Activated T-cell treated with anti-CD3 and anti-CD28 coated beads, Interleukin-2, amount 50 U/mL, for 1 hour (primary cell): ENCODE measurements around the gene ARHGAP1.
"Not testable (repeated sequence)": the region's sequence is repeated elsewhere in the genome, so short reads cannot be mapped to it uniquely, and the experiment has no call there.

Experiments
- DNase-seq: peaks from one replicate; pipeline ENCODE4 v3.0.0-alpha.2; 2020

ARHGAP1 gene

DNA sequence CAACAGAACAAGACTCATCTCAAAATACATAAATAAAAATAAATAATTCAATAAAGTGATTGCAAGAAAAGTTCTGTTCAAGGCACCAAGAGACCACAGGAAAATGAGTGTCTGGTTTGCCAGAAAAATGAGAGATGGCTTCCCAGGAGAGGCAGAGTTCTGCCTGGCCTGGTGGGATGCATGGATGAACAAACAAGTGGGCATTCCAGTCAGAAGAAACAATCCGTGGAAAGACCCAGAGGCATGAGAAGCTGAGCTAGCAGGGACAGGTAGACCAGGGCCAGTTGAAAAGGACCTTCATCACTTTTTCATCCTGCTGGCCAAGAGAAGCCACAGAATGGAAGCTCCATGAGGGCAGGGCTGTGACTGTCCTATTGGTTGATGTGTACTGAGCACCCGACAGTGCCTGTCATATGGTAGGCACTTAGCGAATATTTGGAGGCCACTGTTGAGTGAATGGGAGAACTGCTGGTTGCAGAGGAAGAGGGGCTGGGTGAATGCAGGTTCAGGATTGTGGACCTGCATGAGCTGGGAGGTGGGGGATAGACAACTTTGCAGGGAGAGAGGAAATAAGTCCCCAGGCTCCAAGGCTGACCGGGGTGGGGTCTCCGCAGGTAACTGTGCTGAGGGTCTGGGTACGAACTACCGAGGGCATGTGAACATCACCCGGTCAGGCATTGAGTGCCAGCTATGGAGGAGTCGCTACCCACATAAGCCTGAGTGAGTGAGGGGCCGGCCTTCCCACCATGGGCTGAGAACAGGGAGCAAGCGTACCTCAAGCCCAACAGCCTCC lies 22.3 kb upstream of the ARHGAP1 start:
- no peak for DNase-seq

DNA sequence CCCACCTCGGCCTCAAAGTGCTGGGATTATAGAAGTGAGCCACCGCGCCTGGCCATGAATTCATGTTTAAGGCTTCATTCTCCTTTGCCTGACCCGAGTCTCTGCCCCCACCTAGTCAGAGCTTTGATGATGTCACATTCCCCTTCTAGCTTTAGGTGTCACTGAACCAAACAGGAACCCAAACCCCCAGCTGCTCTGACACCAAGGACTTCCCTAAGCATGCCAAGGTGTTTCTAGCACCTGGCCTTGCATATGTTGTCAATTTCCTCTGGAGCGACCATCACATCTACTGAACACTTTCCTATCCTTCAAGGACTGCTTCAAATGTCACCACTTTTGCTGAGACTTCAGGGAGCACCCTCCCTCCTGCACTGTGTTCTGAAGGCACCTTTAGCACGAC lies 20.9 kb upstream of the ARHGAP1 start:
- DNase-seq, result no peak

DNA sequence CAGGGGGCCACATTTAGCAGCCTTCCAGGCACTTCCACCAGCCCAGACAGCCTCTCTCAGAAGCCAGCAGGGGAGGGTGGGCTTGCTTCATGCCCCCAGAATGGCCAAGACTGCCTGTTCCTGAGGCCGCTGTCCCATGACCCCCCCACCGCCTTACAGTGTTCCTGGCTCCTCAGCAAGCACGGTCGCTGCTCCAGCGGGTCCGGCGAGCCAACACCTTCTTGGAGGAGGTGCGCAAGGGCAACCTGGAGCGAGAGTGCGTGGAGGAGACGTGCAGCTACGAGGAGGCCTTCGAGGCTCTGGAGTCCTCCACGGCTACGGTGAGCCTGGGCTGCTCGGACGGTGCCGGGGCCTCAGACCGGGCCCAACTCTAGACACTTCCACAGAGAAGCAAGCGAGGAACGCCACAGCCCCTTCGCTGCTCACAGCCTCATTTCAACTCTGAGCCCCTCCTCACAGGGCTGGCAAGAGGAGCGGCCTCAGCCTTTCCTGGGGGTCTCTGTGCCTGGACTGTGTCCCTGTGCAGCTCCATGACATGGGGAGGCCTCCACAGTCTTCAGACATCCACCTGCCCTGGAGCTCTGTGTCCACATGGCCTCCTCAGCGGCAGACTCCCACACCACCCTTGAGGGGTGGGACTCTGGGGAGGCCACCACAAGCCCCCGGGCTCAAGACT lies 19.3 kb upstream of the ARHGAP1 start:
- no peak for DNase-seq

DNA sequence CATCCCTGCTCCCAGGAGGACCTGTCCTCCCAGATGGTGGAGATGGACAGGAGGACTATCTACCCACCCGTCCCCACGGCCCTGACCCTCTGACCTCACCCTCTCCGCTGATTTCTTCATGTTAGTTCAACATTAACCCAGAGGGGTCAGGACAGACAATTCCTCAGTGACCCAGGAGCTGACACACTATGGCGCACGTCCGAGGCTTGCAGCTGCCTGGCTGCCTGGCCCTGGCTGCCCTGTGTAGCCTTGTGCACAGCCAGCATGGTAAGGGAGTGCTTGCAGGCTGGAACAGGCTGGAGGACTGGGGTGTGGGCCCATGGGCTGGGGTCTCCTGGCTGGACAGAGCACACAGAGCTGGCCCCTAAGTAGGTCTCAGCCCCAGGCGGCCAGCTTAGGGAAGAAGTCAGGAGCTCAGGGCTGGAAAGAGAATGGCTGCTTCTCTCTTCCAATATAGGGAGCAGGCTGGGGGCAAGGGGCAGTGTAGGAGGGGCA lies 18.7 kb upstream of the ARHGAP1 start, which contains the start of gene F2:
Gene F2, plus strand, starts transcription at position 166 of the 495 bp plus-strand sequence. Its CDS starts 23 bp downstream, at position 189.
- no peak for DNase-seq

DNA sequence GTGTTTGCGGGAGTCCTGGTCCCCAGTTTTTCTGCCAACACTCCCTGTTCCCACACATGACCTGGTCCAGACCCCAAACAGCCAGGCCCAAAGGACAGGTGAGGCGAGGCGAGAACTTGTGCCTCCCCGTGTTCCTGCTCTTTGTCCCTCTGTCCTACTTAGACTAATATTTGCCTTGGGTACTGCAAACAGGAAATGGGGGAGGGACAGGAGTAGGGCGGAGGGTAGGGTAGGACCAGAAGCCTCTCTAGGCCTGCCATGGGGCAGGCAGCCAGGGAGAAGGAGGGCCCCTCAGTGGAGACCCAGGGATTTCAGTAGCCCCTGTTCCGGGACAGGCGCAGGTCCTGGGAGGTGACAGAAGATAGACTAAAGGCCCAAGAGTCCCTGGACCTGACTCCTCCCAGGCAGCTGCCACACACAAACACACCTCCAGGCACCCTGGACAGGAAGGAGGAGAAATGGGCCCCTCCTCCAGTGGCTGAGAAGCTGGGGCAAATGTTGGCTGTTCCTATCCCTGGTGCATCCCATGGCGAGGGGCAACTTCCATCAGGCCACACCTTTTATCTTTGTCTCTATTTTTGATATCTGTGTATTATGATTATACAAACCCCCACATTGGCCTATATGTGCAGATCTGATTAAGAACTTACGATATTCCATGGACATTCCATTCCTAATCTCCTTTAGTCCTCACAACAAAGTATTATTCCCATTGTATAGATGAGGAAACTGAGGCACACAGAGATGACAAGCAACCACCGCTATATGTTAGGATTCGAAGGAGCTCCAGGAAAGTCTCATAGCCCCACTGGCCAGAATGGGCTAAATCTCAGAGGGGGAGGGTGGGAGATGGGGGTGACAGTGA lies 18.0 kb upstream of the ARHGAP1 start:
- no peak for DNase-seq

DNA sequence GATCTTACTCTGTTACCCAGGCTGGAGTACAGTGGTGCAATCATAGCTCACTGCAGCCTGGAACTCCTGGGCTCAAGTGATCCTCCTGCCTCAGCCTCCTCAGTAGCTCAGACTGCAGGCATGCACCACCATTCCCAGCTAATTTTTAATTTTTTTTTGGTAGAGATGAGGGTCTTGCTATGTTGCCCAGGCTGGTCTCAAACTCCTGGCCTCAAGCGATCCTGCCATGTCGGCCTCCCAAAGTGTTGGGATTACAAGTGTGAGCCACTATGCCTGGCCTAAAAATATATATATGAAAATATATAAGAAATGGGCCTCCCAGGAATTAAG lies 17.4 kb upstream of the ARHGAP1 start:
- DNase-seq, result not testable (repeated sequence)

DNA sequence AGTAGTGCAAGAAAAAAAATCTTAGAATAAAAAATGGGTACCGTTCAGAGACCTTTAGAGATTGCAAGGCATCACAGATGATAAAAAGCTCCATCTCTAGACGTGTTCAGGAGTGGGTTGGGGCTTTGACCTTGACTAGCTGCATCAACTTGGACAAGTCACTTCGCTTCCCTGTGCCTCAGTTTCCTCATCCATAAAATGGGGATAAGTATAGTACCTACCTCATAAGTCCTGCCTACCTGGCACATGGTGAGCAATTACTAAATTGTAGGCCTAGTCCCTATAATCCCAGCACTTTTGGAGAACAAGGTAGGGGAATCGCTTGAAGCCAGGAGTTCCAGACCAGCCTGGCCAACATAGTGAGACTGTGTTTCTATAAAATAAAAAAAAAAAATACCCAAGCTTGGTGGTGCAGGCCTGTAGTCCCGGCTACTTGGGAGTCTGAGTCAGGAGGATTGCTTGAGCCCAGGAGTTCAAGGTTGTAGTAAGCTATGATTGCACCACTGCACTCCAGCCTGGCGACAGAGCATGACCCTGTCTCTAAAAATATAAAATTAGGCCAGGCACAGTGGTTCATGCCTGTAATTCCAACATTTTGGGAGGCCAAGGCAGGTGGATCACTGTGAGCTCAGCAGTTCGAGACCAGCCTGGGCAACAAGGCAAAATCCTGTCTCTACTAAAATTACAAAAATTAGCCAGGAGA lies 12.6 kb upstream of the ARHGAP1 start:
- DNase-seq, result no peak

DNA sequence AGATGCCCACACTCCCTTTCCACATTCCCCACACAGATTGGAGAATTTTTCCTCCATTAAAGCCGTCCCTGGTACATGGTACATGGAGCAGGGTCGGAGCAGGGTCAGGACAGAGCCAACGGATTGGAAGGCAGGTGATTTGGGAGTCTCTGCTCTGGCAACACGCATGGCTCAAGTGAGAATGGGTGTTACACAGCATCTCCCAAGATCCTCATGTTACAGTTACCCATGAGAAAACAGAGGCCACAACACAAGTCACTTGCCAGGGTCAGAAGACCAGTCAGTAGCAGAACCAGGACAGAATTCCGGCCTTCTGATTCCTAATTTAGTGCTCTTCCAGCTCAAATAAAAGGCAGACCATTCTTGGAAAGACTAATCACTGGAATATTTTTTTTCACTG lies 10.9 kb upstream of the ARHGAP1 start:
- no peak for DNase-seq

DNA sequence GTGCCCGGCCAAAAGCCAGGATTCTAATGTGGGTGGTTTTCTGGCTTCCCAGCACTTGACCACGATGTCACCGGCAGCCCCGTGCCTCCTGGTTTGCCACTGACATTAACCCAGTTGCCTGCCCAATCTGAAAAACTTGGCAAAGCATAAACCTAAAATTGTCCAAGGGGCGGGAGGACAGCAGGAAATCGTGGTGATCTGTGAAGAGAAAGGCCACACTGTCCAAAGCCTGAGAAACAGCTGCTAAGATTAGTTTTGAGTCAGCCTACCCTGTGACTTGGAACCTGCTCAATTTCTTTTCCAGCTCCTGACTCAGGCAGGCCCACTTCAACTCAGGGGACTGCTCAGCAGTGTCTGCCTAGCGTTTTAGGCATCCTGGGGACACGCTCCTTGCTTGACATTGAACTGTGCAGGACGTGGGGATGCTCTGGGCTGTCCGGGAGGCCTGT lies 10.4 kb upstream of the ARHGAP1 start:
- DNase-seq, result no peak

DNA sequence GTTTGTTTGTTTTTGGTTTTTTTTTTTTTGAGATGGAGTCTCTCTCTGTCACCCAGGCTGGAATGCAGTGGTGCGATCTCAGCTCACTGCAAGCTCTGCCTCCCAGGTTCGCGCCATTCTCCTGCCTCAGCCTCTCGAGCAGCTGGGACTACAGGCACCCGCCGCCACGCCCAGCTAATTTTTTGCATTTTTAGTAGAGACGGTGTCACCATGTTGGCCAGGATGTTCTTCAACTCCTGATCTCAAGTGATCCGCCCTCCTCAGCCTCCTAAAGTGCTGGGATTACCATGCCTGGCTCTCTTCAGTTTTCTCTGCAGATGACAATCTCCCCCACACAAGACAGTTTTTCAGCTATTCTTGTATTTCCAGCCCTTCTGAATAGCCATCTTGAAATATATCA lies 8.9 kb upstream of the ARHGAP1 start:
- not testable (repeated sequence) for DNase-seq

DNA sequence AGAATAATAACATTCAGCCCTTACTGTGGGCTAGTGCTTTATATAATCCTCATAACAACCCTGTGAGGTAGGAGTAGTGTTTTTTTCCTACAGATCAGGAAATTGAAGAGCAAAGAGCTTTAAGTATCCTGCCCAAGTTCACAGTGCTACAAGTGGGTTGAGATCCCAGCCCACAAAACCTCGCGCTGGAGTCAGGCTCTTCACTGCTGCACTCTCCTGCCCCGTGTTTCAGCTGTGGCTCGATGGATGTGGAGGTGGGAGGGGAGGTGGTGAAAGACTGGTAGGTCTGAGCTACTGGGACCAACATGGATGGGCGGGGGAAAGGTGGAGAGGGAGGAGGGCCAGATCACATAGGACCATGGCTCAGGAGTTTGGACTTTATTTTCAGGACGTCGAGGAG lies 6.5 kb upstream of the ARHGAP1 start:
- no peak for DNase-seq

DNA sequence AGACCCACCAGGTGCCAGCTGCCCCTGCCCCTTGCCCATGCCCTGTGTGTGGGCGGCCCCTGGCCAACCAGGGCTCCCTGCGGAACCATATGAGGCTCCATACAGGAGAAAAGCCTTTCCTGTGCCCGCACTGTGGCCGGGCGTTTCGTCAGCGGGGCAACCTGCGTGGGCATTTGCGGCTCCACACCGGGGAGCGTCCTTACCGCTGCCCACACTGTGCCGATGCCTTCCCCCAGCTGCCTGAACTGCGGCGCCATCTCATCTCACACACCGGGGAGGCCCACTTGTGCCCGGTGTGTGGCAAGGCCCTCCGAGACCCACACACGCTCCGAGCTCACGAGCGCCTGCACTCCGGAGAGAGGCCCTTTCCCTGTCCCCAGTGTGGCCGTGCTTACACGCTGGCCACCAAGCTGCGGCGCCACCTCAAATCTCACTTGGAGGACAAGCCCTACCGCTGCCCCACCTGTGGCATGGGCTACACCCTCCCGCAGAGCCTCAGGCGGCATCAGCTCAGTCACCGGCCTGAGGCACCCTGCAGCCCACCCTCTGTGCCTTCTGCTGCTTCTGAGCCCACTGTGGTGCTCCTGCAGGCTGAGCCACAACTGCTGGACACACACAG lies 4.8 kb upstream of the ARHGAP1 start:
- DNase-seq, result no peak

DNA sequence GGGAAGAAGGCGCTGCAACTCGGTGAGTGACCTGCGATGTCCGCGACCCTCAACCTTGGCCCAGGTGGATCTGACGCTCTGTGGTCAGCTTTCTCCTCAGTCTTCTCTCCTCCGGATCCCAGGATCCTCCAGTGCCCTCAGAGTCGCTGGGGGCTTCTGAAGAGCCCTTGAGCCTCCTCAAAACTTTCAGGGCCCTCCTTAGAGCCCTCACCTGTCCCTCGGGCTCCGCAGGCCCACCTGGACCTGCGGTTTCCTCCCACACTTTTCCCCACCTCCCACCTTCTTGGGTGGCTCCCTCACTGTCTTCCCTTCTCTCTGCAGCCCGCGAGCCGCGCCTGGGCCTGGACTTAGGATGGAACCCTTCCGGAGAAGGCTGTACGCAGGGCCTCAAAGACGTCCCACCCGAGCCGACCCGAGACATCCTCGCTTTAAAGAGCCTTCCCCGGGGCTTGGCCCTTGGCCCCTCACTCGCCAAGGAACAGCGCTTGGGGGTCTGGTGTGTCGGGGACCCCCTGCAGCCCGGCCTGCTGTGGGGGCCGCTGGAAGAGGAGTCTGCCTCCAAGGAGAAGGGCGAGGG lies 747 bp upstream of the ARHGAP1 start:
- DNase-seq, result no peak

DNA sequence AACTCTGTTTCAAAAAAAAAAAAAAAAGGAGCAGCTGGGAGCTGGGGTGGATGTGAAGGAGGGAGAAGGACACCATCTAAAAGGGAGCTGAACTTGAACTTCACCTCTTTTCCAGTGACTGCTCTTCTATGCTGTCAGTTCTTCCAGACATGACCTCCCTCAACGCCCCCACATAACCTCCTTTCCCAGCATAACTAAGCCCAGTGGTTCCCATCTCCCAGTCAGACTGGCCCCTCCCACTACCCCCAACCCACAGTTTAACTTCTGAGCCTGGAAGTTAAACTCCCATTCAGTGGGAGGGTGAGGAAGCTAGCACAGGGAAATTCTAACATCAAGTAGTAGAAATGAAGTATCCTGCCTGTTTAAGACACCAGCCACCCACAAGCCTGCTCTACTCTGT lies 1.8 kb downstream of the ARHGAP1 start:
- DNase-seq, result no peak

DNA sequence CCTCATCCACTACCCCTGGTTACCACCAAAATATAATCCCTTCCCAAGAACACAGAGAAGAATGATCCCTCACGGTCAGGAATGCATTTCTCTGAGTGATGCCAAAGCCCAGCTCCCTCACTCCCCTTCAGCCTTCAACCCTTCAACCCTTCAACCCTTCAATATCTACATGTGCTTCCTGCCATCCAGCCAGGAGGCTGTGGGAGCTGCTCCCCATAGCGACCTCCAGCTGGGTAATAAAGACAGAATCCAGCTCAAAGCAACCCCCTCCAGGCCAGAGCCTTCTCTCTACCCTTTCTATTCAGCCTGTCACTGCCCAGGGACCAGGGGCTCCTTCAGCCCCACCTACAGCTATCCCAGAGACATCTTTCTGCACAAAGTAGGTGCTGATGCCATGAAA lies 2.7 kb downstream of the ARHGAP1 start:
- no peak for DNase-seq

DNA sequence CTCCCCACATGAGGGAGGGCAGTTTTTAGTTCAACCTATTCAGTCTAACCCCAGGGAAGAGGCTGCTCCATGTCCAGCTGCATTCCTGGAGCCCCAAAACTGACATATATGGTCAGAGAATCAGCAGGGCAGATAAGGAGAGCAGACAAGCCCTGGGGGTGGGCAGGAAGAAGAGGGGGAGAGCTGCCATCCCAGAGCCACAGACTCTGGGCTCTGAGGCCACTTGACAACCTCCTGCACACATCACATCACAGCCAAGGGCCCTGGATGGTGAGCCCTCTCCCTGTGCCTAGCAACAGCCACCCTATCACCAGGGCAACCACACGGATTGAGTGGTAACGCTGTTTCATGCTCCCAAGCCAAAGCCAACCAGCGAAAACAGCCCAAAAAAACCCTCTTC lies 3.1 kb downstream of the ARHGAP1 start:
- no peak for DNase-seq

DNA sequence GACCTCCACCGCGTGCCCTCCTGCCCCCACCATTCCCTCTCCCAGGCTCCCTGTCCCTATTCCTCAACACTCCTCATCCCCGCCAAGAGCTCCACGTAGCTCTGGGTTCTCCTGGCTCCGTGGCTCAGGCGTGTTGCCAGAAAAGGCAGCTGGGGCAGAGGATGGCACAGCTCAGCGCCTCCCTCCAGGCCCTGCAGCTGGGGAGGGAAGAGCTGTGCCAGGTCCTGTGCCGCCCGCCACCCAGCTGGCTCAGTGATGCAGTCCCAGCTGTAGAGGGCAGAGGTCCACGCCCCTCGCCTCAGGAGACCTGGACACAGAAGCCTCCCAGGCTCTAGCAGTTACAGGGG lies 4.2 kb downstream of the ARHGAP1 start:
- DNase-seq, result no peak

DNA sequence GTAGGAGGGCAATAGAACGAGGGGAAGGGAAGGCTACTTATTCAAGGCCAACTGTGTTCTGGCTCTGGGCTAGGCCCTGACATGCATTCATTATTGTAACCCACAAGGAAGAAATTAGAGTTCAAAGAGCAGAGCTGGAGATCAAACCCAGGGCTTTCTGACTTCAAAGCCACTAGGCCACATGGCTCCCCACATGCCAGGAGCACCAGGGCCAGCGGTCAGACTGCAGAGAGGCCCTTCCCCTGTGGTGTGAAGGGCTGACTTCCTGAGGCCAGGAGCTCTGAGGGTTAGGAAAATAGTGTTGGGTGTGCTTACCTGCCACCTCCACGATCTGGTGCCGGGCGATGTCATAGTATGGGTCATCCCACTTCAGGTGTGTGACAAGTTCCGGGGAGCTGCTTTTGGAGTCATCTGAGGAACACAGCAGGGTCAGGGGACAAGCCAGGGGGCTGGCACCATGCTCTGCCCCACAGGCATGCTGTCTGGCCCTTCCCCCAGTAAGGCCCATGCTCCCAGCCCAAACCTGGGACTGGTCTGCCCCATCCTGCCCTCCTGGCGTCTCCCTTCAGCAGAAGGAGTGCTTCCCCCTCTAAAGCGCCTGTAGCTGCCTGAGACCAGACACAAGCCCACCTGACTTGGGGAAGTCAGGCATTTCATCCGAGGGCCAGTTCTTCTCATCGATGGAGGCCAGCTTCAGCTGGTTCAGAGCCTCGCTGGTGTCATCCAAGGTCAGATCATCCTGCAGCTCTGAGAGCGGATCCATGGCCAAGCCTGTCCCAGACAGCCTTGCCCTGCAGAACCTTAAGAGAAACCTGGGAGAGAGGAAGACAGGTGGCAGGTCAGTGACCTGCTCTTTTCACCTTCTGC lies 4.8 kb downstream of the ARHGAP1 start:
- no peak for DNase-seq

DNA sequence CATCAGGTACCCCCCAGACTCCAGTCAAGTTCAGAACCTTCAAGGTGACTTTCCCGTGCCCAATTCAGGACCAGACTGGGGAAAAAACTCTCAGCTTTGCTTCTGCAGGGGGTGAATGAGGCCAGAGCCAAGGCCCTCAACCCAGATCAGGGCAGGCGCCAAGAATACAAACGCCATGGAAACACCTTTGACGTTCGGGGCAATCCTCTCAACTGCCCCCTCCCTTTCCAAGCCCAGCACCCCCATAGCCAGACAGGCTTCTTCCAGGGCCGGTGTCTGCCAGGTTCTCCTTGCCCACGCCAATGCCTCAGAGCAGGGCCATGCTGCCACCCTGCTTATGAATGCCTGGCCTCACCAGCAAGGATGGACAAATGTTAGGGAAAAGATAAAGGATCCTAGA lies 5.8 kb downstream of the ARHGAP1 start:
- no peak for DNase-seq

DNA sequence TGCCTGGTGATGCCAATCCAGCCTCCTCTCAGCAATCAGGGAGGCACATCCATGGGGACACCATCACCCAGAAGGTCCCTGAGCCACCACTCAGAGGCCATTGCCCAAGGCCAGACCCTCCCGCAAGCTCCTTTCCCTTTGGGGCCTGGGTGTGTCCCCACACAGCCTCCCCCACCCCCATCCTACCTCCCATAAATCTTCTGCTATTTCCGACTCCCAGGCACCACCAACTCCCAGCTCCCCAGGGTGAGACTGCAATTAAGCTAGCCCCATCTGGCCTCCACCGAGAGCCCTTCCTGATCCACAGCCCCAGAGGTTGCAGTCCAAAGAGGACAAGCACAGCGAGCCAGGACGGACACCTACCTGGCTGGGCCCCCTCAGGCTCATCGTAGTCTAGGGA lies 6.3 kb downstream of the ARHGAP1 start:
- DNase-seq, result no peak

DNA sequence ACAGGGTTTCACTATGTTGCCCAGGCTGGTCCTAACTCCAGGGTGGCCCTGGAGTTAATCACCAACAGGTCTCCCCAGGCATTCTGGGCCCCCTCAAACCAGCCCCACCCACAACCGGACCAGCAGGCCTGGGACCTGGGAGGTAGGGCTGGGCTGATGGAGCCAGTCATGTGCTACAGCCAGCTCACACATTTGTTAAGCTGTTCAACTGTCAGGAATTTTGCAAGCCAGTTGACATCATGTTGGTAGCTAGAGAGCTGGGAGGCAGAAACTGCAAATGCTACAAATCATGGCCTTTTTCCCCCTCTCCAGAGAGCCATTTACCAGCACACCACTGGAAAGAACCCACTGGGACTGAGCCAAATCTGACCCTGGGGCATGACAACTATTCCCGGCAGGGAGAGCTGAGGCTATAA lies 6.8 kb downstream of the ARHGAP1 start:
- no peak for DNase-seq
